Rectal smooth muscle tissue (tissue), 1 donor: Measurements from ENCODE around the gene ROPN1B.
"Not testable (repeated sequence)": the region's sequence is repeated elsewhere in the genome, so short reads cannot be mapped to it uniquely, and the experiment has no call there.

Experiments used
- H3K27ac ChIP-seq: one replicate; pipeline ENCODE4 v1.7.0; 2013; ENCODE audit warnings: low read depth, low read length, inconsistent platforms
- H3K27me3 ChIP-seq: one replicate; pipeline ENCODE4 v1.7.0; 2013; ENCODE audit warnings: low read length; ENCODE audit not compliant: control insufficient read depth, insufficient read depth
- H3K36me3 ChIP-seq: one replicate; pipeline ENCODE4 v1.7.0; 2013; ENCODE audit warnings: low read length; ENCODE audit not compliant: control insufficient read depth, insufficient read depth
- H3K4me1 ChIP-seq: one replicate; pipeline ENCODE4 v1.7.0; 2013; ENCODE audit warnings: low read length; ENCODE audit not compliant: control insufficient read depth, insufficient read depth
- H3K4me3 ChIP-seq: one replicate; pipeline ENCODE4 v1.7.0; 2013; ENCODE audit warnings: low read length
- H3K9ac ChIP-seq: one replicate; pipeline ENCODE4 v1.7.0; 2013; ENCODE audit warnings: low read length

The ROPN1B gene

DNA sequence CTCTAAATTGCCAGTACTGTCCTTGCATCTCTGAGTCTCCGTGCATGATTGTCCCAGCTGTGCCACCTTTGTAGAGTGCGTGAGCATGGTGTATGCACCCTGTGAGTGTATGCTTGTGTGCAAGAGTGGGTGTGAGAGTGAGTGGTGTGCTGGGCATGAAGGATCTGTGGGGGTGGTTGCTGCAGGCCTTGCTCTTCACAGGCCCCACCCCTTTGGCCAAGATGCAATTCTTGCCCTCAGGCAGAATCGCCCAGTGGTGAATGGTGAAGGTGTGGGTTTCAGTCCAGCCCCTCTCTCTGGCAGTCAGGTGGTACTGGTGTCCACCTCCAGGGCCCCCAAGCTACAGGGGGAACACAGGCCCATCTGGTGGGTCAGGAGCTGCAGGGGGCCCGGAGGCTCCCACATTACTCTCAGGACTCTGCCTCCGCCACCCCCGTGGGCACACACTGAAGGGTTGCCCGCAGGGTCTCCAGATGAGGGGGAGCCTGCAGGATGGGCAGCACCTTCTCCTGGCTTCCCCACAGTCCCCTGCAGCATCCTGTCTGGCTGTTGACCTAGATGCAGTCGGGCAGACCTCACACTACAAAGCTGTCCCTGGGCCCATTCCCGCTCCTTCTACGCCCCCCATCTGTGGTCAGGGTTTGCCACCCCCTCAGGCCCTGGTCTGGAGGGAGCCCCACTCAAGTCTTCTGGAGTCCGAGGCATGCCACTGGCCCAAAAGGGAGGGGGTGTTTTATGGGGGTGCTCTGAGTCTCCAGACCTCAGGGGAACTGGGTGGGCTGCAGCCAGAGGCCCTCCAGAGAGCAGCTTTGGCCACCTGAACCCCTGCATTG lies 8.3 kb upstream of the ROPN1B start:
- no peaks in the 10 kb centered on the region for H3K27me3 ChIP-seq

DNA sequence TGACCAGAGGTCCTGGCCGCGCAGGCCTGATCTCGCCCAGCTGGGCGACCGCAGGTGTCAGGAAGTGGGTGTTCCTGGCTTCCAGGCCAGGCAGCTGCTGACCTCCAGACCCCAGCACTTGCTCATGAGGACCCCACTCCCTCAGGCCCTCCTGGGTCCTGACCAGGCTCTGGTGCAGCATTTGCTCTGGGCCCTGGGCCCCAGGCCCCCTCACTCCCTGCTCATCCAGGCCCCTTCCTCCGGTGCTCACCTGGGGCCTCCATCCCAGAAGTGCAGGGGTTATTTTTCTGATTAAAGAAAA lies 7.7 kb upstream of the ROPN1B start:
- Histone ChIP-seq H3K9ac (no peak overlapping the region), H3K27ac (no peak overlapping the region), H3K4me1 (no peaks in the 10 kb centered on the region), H3K27me3 (no peaks in the 10 kb centered on the region), H3K36me3 (no peaks in the 10 kb centered on the region), H3K4me3 (no peak overlapping the region)

More for the DNA sequence above, 8.3 kb upstream of the ROPN1B start:
- no peaks in the 10 kb centered on the region for H3K36me3 ChIP-seq
- H3K9ac ChIP-seq = no peak overlapping the region
- H3K4me1 ChIP-seq = no peaks in the 10 kb centered on the region
- no peak overlapping the region for H3K27ac ChIP-seq
- H3K4me3 ChIP-seq = no peak overlapping the region

DNA sequence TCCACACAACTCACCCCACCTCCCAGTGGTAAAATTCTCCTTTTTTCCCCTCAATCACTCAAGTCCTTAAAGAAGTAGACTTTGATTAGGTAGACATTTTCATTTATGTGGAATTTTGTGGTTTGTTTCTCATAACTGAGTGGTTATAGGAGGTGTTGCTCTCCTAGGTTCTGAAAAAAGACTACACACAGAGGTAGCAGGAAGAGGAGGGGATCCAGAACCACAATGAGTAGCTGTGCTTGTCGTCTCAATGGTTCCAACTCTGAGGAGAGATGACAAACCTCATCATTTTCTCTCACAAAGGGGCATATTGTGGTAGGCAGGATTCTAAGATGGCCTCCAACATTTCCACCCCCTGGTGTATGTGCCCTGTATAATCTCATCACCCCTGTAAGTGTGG lies 5.1 kb upstream of the ROPN1B start:
- H3K36me3 ChIP-seq, H3K4me3 ChIP-seq, H3K4me1 ChIP-seq, H3K27ac ChIP-seq, H3K9ac ChIP-seq, H3K27me3 ChIP-seq: not testable (repeated sequence)

DNA sequence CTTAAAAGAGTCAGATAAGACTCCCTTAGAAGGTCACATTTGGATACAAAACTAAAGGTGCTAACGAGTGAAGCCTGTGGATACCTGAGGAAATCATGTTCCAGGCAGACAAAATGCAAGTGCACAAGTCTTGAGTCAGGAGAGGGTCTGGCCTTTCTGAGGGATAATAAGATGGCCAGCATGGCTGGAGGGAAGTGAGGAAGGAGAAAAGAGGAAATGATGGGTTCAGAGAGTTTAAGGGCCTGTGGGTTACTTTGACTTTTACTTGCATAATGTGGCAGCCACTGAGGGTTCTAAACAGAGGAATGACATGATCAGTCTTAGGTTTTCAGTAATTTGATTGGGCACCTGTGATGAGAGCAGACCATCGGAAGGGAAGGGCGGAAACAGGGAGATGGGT lies 3.5 kb upstream of the ROPN1B start:
- H3K36me3 ChIP-seq = no peaks in the 10 kb centered on the region
- H3K4me1 ChIP-seq = no peaks in the 10 kb centered on the region
- no peak overlapping the region for H3K4me3 ChIP-seq
- H3K9ac ChIP-seq = no peak overlapping the region
- no peak overlapping the region for H3K27ac ChIP-seq
- H3K27me3 ChIP-seq = no peaks in the 10 kb centered on the region

DNA sequence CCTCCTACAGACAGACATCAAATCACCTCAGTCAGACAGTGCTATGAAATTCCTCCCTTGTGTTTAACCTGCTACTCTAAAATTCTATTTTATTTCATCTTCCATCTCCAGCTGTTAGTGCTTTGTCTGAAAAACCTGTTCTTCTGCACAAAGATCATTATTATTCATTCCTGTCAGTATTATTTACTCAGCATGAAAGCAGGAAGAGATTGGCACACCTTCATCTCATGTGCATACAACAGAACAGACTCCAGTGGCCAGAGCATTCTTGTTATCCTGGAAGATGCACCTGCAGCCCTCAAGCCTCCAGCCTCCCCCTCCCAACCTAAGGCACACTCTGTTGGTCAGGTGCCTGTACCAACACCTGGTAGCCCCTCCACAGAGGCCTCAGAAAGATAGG lies 1.8 kb upstream of the ROPN1B start:
- no peak overlapping the region for H3K9ac ChIP-seq
- H3K4me3 ChIP-seq = no peak overlapping the region

DNA sequence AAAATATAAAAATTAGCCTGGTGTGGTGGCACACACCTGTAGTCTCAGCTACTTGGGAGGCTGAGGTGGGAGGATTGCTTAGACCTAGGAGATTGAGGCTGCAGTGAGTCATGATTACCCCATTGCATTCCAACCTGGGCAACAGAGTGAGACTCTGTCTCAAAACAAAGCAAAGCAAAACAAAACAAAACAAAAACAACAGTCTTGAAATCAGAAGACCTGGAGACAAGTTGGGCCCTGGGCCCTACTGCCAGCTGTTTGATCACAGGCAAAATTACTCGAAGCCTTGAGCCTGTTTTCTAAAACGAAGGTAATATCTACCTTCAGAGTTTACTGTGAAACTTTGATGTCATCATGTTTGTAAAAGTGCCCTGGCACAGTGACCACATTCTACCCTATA lies 857 bp upstream of the ROPN1B start:
- H3K27me3 ChIP-seq, H3K36me3 ChIP-seq, H3K4me3 ChIP-seq, H3K4me1 ChIP-seq, H3K9ac ChIP-seq, H3K27ac ChIP-seq: not testable (repeated sequence)

More for the DNA sequence above, 1.8 kb upstream of the ROPN1B start:
- Histone ChIP-seq H3K27me3 (no peaks in the 10 kb centered on the region), H3K27ac (no peak overlapping the region), H3K36me3 (no peaks in the 10 kb centered on the region), H3K4me1 (no peaks in the 10 kb centered on the region)

DNA sequence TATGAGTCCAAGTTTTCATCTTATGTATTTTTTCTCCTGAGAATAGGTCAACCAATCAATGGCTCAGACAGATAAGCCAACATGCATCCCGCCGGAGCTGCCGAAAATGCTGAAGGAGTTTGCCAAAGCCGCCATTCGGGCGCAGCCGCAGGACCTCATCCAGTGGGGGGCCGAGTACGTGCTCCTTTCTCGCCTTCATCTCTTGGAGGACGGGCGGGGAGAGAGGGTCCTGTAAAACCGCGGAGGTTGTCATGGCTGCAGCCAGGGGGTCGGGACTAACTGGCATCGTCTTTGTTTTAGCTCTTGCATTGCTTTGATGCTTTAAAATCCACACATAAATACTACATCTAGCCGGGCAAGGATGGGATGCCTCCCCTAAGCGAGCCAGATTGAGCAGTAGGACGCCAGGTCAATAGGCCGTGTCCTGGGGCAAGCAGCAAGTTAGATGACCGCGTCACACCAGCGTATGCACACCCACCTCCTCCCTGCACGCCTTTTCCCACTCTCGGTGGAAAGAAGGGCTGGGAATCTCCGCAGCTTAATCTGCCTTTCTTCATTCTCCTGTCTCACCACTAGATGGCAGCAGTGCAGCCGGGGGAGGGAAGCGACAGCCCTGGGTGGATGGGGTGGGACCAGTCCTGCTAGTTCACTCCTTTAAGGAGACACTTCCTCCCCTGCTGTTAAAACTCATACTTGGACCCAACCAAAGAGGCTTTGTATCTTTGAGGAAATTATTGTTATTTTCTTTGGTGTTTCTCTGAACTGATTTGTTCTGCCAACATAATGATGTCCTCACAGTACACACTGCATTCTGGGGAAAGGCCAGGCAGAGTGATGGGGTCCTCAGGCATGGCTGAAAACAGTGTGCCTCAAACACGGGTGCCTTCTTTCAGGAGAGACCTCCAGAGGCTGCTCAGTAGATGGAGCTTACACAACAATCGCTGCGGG lies 3.3 kb downstream of the ROPN1B start:
- H3K27me3 ChIP-seq, H3K9ac ChIP-seq, H3K27ac ChIP-seq, H3K4me1 ChIP-seq, H3K36me3 ChIP-seq: not testable (repeated sequence)
- peak overlapping the region; percentile 64 for H3K4me3 ChIP-seq

DNA sequence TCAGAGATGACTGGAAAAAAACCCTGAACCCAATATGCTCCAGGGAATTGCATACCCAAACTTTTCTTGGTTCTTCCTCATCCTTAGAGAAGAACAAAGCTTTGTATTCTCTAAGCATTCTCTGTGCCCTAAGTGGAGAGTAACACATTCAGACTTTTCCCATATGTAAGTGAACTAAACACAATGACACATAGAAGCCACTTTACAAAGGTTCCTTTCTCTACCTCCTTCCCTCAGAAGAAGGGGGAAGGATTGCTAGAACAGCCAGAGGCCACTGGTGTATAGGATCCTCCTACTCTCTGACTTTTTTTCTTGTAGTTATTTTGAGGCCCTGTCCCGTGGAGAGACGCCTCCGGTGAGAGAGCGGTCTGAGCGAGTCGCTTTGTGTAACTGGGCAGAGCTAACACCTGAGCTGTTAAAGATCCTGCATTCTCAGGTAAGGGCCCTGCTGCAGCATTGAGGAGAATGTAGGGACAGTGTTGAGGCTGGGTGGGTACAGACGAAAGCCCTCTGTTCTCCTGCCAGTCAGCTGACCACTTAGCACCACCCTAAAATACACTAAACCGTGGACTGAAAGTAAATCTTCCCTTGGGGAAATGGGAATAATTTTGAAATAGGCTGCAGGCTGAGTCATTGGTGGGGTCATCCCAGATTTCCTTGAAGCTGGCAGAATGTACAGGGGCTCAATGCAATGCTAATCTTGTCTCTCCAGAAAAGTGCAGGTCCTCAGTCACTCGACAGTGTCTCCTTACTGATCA lies 6.4 kb downstream of the ROPN1B start:
- not testable (repeated sequence) for H3K4me1 ChIP-seq, H3K27me3 ChIP-seq, H3K27ac ChIP-seq, H3K9ac ChIP-seq, H3K4me3 ChIP-seq, H3K36me3 ChIP-seq

DNA sequence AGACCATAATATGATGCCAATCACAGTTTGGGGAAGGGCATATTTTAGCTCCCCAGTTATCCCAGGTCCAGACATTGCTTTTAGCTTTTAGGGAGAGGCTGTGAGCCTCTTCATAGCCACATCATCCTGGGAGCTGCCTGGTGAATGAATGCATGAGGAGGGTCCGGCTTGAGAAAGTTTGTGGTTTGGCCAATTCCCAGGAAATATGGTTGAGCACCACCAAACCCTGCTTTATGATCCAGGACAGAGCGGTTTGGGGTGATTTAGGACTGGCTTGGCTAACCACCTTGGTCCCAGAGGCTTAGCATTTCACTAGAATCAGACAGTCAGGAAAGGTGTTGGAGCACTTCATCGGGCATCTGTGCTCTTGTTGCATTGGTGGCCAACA lies 7.0 kb downstream of the ROPN1B start:
- H3K4me3 ChIP-seq, H3K4me1 ChIP-seq, H3K27me3 ChIP-seq, H3K36me3 ChIP-seq, H3K27ac ChIP-seq, H3K9ac ChIP-seq: not testable (repeated sequence)

DNA sequence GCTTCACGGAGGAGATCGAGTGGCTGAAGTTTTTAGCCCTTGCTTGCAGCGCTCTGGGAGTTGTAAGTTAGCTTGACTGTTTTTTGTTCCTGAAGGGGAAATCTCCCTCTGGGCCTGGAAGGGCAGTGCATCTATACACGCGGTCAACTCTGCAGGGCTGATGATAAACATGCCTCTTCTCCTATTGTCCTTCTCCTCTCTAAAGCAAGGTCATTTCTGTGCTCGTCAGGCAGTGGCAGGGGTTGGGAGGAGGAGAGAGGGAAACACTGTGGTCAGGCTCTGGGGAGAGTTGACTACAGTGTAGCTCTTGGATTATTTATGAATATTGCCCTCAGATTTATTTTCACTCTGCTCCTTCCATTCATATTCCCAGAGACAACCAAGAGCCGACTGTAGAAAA lies 8.1 kb downstream of the ROPN1B start:
- H3K27me3 ChIP-seq, H3K9ac ChIP-seq, H3K36me3 ChIP-seq, H3K27ac ChIP-seq, H3K4me1 ChIP-seq, H3K4me3 ChIP-seq: not testable (repeated sequence)

DNA sequence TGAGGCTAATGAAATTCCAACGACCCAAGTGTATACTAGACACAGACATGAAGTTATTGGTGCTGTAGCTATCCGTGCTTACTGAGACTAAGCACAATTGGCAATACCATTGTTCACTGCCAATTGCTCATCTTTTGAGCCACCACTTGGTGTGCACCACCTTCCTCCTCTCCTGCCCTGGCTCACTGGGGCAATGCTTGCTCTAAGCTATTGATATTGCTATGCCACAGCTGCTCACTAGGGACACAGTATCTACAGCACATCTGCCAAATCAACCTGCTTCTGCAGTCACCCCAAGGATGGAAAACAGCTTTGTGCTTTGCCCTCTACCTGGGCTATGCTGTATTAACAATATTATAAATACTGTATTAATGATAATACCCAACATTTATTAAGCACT lies 16.0 kb downstream of the ROPN1B start:
- not testable (repeated sequence) for H3K9ac ChIP-seq, H3K27me3 ChIP-seq, H3K36me3 ChIP-seq, H3K4me3 ChIP-seq, H3K4me1 ChIP-seq, H3K27ac ChIP-seq

DNA sequence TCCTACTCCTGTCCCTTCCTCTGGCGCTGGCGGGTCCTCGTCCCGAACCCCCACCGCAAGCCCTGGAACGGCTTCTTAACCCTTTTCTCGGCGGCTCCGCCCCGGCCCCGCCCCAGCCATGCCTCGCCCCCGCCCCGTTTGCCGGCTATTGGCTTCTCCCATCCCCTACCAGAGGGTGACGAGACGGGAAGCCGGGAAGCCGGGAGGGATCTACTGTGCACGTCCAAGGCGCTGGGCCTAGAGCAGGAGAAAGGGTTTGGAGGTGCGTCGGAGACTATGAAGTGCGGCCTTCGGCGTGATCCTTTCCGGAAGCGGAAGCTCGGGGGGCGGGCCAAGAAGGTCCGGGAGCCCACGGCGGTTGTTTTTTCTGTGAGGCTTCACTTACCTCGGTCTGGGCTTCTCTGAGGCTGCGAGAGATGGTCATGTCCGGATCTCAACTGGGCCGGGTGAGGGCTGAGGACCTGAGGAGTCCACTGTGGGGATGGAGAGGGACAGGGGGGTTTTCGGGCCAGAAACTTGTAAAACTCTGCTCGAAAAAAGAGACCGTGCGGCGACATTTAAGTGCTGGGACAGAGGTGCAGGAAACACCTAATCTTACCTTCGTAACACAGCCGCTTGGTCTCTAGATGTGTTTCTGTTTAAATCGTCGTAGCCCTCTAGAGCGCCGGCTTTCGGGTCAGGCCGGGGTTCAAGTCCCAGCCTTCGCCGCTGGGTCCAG lies 21.4 kb downstream of the ROPN1B start:
- Histone ChIP-seq H3K27me3 (no peaks in the 10 kb centered on the region), H3K36me3 (no peaks in the 10 kb centered on the region), H3K9ac (peak overlapping the region; percentile 92), H3K27ac (peak overlapping the region; percentile 85), H3K4me3 (peak overlapping the region; percentile 81), H3K4me1 (peaks cover 7% of the 10 kb centered on the region)
